Measurements from ENCODE around the gene PHOSPHO1. TPM values are rescaled to one million over a fixed set of nuclear protein-coding genes. Genes with fewer than 3 reads are reported as not detected.

Gene PHOSPHO1
- total RNA-seq, 4 donors from 2014 or later, result 0.60 to 11.2 (median 0.94) TPM; not detected in 1

GRCh38 chr17:49217651-49218413 lies 12.8 kb downstream of the PHOSPHO1 start:
- ATAC-seq (ENCODE audit: low FRiP score) (peak; percentile 35), DNase-seq (ENCODE audit: low spot score) (no peak)
- TF ChIP-seq, protein P1, sequence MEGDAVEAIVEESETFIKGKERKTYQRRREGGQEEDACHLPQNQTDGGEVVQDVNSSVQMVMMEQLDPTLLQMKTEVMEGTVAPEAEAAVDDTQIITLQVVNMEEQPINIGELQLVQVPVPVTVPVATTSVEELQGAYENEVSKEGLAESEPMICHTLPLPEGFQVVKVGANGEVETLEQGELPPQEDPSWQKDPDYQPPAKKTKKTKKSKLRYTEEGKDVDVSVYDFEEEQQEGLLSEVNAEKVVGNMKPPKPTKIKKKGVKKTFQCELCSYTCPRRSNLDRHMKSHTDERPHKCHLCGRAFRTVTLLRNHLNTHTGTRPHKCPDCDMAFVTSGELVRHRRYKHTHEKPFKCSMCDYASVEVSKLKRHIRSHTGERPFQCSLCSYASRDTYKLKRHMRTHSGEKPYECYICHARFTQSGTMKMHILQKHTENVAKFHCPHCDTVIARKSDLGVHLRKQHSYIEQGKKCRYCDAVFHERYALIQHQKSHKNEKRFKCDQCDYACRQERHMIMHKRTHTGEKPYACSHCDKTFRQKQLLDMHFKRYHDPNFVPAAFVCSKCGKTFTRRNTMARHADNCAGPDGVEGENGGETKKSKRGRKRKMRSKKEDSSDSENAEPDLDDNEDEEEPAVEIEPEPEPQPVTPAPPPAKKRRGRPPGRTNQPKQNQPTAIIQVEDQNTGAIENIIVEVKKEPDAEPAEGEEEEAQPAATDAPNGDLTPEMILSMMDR (IDR thresholded peaks at IDR 0.05), result no peak

DNA sequence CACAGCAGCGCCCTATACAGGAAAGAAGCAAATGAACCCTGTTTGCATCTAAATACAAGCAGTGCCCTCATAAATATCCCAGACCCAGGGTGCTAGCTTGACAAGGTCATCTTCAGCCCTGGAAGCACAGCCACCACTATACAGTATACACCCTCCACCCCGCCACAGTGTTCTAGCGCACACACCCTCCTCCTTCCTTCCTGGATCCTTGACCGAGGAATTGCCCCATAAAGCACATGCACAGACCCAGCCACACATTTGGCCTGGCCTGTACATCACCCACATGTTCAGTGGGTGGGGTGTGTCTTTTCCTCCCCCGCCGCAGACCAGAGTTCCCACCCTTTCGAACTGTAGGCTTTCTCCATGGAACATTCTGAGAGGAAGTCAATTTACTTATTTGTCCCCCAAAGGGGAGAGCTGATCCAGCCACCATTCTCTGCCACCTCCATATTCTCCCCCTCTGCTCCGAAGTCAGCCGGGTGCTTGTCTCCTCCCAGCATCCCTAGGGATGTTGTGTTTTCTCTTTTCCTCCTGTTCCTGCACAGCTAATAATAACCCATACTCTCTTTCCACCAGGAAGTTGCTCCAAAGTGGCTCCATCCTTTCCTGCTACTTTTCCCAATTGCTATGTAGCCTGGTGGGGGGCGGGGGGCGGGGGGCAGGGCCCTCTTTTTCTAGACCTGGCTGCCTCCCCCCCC lies 13.5 kb downstream of the PHOSPHO1 start:
- no peak for DNase-seq (ENCODE audit: low spot score)
- TF ChIP-seq, protein P1 (IDR thresholded peaks at IDR 0.05), result no peak
- peak; percentile 53 for ATAC-seq (ENCODE audit: low FRiP score)

DNA sequence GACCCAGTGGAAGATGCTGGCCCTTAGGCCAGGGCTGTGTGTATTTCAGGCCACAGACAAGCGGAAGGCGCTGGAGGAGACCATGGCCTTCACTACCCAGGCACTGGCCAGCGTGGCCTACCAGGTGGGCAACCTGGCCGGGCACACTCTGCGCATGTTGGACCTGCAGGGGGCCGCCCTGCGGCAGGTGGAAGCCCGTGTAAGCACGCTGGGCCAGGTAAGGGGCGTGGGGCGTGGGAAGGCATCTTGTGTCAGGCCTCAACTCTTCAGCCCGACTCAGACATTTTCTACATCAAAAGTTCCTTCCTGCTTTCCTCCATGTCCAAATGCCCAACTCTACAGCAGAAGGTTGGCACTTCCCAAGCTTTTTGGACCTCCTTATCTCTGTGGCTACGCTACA lies 14.1 kb downstream of the PHOSPHO1 start:
- TF ChIP-seq, protein P1 (IDR thresholded peaks at IDR 0.05), result no peak
- ATAC-seq (ENCODE audit: low FRiP score) (no peak), DNase-seq (ENCODE audit: low spot score) (no peak)

GRCh38 chr17:49214676-49215360 lies 15.8 kb downstream of the PHOSPHO1 start:
- ATAC-seq (ENCODE audit: low FRiP score) (no peak), DNase-seq (ENCODE audit: low spot score) (no peak)
- TF ChIP-seq, protein P1 (IDR thresholded peaks at IDR 0.05), result no peak

DNA sequence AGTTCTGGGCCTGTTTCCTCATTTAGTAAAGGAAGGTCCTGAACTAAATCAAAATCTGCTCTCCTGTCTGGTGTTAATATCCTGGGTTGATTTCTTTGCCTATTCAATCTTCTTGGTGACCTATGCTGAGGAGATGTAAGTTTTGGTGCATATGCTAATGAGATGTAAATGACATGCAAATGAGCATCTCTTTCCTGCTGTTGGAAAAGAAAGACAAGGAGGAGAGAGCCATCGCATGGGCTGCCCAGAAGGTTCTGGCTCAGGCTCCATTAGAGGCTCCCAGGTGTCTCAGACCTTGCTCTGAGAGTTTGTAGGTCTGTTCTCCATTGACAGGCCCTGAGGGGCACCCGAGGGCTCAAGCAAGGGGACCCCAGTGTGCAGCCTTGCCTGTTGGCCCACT lies 16.7 kb downstream of the PHOSPHO1 start:
- no peak for DNase-seq (ENCODE audit: low spot score)
- ATAC-seq (ENCODE audit: low FRiP score), result no peak
- TF ChIP-seq, protein P1 (IDR thresholded peaks at IDR 0.05), result no peak

- DNase-seq (ENCODE audit: low spot score) (no peak), ATAC-seq (ENCODE audit: low FRiP score) (no peak)
- TF ChIP-seq, protein P1 (IDR thresholded peaks at IDR 0.05), result no peak
Observed at GRCh38 chr17:49213399-49213798, 17.2 kb downstream of the PHOSPHO1 start.
